ENCODE measurements around the gene AVL9.
"Not testable (repeated sequence)": the region's sequence is repeated elsewhere in the genome, so short reads cannot be mapped to it uniquely, and the experiment has no call there.

The AVL9 gene

GRCh38 chr7:32495298-32496051 is at the start of gene AVL9:
Gene AVL9 (plus strand): TSS chr7:32495489. CDS start chr7:32495710, 221 bp downstream.
- DNase-seq = peak; percentile 99

- DNase-seq = no peak
Observed at GRCh38 chr7:32447218-32447617, 48.1 kb upstream of the AVL9 start.

GRCh38 chr7:32453341-32454011 is 41.8 kb upstream of the AVL9 start:
- DNase-seq = no peak

GRCh38 chr7:32458025-32458424 is 37.3 kb upstream of the AVL9 start:
- DNase-seq = no peak

GRCh38 chr7:32459788-32460187 is 35.5 kb upstream of the AVL9 start:
- DNase-seq = no peak

GRCh38 chr7:32461484-32461883 is 33.8 kb upstream of the AVL9 start:
- DNase-seq = no peak

GRCh38 chr7:32462451-32462850 is 32.8 kb upstream of the AVL9 start:
- no peak for DNase-seq

- no peak for DNase-seq
Observed at GRCh38 chr7:32462977-32463376, 32.3 kb upstream of the AVL9 start.

GRCh38 chr7:32464641-32465416 is 30.5 kb upstream of the AVL9 start:
- not testable (repeated sequence) for DNase-seq

GRCh38 chr7:32470004-32470403 is 25.3 kb upstream of the AVL9 start:
- DNase-seq = not testable (repeated sequence)

GRCh38 chr7:32470871-32471270 is 24.4 kb upstream of the AVL9 start:
- DNase-seq = no peak

- no peak for DNase-seq
Observed at GRCh38 chr7:32472015-32472414, 23.3 kb upstream of the AVL9 start.

- DNase-seq = no peak
Observed at GRCh38 chr7:32474008-32474407, 21.3 kb upstream of the AVL9 start.

GRCh38 chr7:32476816-32477648 is 18.3 kb upstream of the AVL9 start:
- no peak for DNase-seq

GRCh38 chr7:32477649-32477980 is 17.7 kb upstream of the AVL9 start:
- no peak for DNase-seq

- no peak for DNase-seq
Observed at GRCh38 chr7:32479574-32480200, 15.6 kb upstream of the AVL9 start.

- no peak for DNase-seq
Observed at GRCh38 chr7:32481176-32481575, 14.1 kb upstream of the AVL9 start.

GRCh38 chr7:32481921-32482320 is 13.4 kb upstream of the AVL9 start:
- no peak for DNase-seq

- DNase-seq = no peak
Observed at GRCh38 chr7:32489788-32490126, 5.5 kb upstream of the AVL9 start.

GRCh38 chr7:32490127-32490796 is 5.0 kb upstream of the AVL9 start, which contains the start of gene LSM5:
Gene LSM5 (minus strand): TSS chr7:32490380. CDS start chr7:32490365, 15 bp downstream.
- DNase-seq = peak; percentile 86

GRCh38 chr7:32494946-32495297 is 367 bp upstream of the AVL9 start:
- DNase-seq = no peak
